ENCODE data around the gene OXLD1. TPM values are rescaled to one million over a fixed set of nuclear protein-coding genes. Genes with fewer than 3 reads are reported as not detected.

Gene OXLD1
- total RNA-seq, 4 donors from 2014 or later: 18.4 to 26.5 (median 21.6) TPM

DNA sequence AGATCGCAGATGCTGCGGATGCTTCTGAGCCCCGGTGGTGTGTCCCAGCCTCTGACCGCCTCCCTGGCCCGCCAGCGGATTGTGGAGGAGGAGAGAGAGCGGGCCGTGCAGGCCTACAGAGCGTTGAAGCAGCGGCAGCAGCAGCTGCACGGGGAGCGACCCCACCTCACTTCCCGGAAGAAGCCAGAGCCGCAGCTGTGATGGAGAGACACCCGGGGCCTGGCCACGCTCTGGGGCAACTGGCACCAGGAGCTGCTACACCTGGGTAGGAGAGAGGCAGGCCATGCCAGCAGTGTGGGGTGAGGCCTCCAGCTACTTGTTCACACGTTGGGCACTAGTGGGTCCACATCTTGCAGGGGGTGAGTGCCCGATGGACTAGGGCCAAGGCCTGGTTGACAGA is 6.1 kb upstream of the OXLD1 start:
- DNase-seq (ENCODE audit: low spot score) (no peak), ATAC-seq (ENCODE audit: low FRiP score) (no peak)
- TF ChIP-seq, protein P1, sequence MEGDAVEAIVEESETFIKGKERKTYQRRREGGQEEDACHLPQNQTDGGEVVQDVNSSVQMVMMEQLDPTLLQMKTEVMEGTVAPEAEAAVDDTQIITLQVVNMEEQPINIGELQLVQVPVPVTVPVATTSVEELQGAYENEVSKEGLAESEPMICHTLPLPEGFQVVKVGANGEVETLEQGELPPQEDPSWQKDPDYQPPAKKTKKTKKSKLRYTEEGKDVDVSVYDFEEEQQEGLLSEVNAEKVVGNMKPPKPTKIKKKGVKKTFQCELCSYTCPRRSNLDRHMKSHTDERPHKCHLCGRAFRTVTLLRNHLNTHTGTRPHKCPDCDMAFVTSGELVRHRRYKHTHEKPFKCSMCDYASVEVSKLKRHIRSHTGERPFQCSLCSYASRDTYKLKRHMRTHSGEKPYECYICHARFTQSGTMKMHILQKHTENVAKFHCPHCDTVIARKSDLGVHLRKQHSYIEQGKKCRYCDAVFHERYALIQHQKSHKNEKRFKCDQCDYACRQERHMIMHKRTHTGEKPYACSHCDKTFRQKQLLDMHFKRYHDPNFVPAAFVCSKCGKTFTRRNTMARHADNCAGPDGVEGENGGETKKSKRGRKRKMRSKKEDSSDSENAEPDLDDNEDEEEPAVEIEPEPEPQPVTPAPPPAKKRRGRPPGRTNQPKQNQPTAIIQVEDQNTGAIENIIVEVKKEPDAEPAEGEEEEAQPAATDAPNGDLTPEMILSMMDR (IDR thresholded peaks at IDR 0.05): no peak

DNA sequence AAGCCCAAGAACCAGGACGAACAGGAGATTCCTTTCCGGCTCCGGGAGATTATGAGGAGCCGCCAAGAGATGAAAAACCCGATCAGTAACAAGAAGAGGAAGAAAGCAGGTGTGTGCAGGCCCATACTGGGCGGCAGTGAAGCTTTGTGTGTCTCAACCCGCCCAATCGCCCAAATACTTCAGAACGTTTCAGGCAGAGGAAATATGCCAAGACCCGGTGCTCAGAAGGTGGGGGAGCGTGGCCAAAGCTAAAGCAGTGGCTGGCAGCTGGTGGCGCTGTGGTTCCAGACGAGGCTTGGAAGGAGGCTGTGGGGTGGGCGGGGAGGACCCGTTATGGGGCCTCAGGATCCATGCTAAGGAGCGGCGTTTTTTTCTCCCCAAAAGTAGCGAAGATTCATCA is 1.3 kb upstream of the OXLD1 start:
- ATAC-seq (ENCODE audit: low FRiP score) (no peak), DNase-seq (ENCODE audit: low spot score) (no peak)
- TF ChIP-seq, protein P1 (IDR thresholded peaks at IDR 0.05): no peak

DNA sequence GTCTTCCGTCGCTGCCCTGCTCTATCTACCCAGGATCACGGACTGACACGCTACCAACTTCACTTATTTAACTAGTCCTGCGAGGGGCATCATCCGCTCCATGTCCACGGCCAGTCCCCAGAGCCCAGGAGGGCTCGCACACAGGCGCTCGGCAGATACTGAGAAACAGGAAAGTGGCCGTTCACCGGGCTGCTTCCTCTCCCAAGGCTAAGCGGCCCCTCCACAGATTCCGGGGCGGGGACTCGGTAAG is 388 bp downstream of the OXLD1 start:
- TF ChIP-seq, protein P1 (IDR thresholded peaks at IDR 0.05): no peak
- no peak for DNase-seq (ENCODE audit: low spot score)
- ATAC-seq (ENCODE audit: low FRiP score): peak; percentile 28

DNA sequence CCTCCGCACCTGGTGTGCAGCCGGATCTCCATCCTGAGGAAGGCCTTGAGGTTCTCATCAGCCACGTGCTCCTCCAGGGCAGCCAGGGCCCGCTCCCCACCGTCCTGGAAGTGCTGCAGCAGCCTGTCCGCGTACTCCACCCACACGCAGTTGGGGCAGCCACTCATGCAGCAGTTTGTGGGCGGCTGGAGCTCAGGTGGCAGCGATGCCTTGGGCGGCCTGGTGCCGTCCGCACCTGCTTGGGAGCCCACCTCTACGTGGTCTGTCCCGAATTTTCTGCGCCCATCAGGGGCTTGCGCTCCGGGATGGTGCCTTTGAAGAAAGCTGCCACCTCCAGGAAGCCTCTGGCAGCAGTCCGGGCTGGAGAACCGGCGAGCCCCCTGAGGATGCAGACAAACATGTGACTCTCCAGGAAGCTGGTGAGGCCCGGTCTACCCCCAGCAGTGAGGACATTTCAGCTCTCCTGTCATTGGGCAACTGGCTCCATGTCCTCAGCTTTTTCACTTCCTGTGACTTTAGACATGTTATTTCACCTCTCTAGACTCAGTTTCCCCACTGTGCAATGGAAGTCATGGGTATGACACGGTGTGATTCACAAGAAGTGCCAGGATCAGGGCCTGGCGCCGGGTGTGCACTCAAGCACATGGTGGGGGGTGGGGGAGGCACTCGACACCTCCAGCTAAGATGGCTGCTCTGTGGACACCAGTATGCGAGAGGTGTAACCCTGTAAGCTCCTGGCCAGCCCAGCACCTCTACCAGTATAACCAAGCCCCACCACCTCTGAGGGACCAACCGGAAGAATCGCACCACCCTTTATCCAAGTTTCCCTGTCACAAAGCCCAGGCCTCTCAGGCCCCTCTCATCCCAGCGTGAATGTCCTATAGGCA is 957 bp downstream of the OXLD1 start:
- peak; percentile 32 for DNase-seq (ENCODE audit: low spot score)
- TF ChIP-seq, protein P1 (IDR thresholded peaks at IDR 0.05): no peak
- ATAC-seq (ENCODE audit: low FRiP score): peak; percentile 29

DNA sequence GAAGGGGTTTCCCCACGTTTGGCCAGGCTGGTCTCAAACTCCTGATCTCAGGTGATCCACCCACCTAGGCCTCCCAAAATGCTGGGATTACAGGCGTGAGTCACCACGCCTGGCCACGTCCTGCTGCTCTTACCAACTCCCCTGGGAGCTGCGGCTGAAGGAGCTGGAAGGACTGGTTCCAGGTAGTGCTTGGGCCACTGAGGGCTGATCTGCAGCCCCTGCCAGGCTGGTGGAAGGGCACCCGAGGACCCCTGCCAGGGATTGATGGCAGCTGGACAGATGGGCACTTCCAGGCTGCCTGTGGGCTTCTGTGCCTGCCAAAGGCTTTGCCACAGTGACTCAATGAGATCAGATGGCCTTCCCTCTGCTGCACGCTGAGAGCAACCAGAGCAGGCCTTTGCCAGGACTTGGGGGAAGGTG is 2.3 kb downstream of the OXLD1 start:
- ATAC-seq (ENCODE audit: low FRiP score) (no peak), DNase-seq (ENCODE audit: low spot score) (no peak)
- TF ChIP-seq, protein P1 (IDR thresholded peaks at IDR 0.05): no peak

DNA sequence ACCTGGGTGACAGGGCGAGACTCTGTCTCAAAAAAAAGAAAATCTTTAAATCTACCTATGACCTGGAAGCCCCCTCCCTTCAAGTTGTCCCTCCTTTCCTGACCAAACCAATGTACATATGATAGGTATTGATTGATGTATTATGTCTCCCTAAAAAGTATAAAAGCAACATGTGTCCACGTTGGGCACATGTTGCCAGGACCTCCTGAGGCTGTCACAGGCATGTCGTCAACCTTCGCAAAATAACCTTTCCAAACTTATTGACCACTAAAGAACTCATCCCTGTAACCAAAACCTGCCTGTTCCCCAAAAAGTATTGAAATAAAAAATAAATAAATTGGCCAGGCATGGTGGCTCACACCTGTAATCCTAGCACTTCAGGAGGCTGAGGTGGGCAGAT is 4.4 kb downstream of the OXLD1 start:
- no peak for DNase-seq (ENCODE audit: low spot score)
- TF ChIP-seq, protein P1 (IDR thresholded peaks at IDR 0.05): no peak
- ATAC-seq (ENCODE audit: low FRiP score): no peak

DNA sequence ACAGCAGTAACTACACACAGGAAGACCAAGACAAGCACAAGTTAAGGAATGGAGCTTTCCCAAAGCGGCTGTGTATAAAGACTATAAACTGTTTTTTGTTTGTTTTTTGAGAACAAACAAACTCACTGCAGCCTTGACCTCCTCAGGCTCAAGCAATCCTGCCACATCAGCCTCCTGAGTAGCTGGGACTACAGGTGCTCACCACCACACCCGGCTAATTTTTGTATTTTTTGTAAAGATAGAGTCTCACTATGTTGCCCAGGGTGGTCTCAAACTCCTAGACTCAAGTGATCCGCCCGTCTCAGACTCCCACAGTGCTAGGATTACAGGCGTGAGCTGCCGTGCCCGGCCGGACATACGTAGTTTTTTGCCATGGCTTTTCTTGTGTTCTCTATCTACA is 6.0 kb downstream of the OXLD1 start:
- DNase-seq (ENCODE audit: low spot score): no peak
- TF ChIP-seq, protein P1 (IDR thresholded peaks at IDR 0.05): no peak
- no peak for ATAC-seq (ENCODE audit: low FRiP score)

Data from omental fat pad (tissue), 4 donors.